Natural killer cell treated with Interleukin-12 subunit alpha and Interleukin-12 subunit beta and Interleukin-15 and Interleukin-18, amount 100 ng/mL, for 72 hours (primary cell): Measurements from ENCODE around the gene KSR2. TPM values are rescaled to one million over a fixed set of nuclear protein-coding genes. Genes with fewer than 3 reads are reported as not detected.
"Not testable (repeated sequence)": the region's sequence is repeated elsewhere in the genome, so short reads cannot be mapped to it uniquely, and the experiment has no call there.

Source experiments
- ATAC-seq, 2 donors: fragments of 150-1000 bp; cut with Tn5 transposase in 1 of 2; sonication (Bioruptor Pico), chemical (Tn5 transposase) in 1 of 2; 2 replicates each; pipeline ENCODE4 v1.10.0; 2021
- DNase-seq: peaks from one replicate; pipeline ENCODE4 v3.0.0; 2022; ENCODE audit warnings: low spot score
- H3K27ac Mint-ChIP-seq, 2 donors: 1 replicate in 1 of 2; 2 replicates in 1 of 2; pipeline ENCODE4 v1.8.0; 2022; ENCODE audit warnings: mixed read lengths in 2 of 2, mild to moderate bottlenecking in 1 of 2, moderate library complexity in 1 of 2
- H3K27me3 Mint-ChIP-seq, 2 donors: 1 replicate in 1 of 2; 2 replicates in 1 of 2; pipeline ENCODE4 v1.8.0; 2022; ENCODE audit warnings: mixed read lengths in 2 of 2
- H3K36me3 Mint-ChIP-seq: one replicate; pipeline ENCODE4 v1.8.0; 2022; ENCODE audit warnings: mixed read lengths
- H3K4me1 Mint-ChIP-seq, 2 donors: 1 replicate in 1 of 2; 2 replicates in 1 of 2; pipeline ENCODE4 v1.8.0; 2022; ENCODE audit warnings: low read depth in 2 of 2, mixed read lengths in 2 of 2, mild to moderate bottlenecking in 1 of 2
- H3K4me3 Mint-ChIP-seq: one replicate; pipeline ENCODE4 v1.8.0; 2022; ENCODE audit warnings: mixed read lengths
- H3K9me3 Mint-ChIP-seq: 2 replicates; pipeline ENCODE4 v1.8.0; 2022; ENCODE audit warnings: mixed read lengths
- total RNA-seq, 2 donors: library from RNA; stranded (reverse); gene quantifications; one replicate each; pipeline ENCODE4 v1.2.3, GENCODE V29; 2022

The KSR2 gene
- total RNA-seq, result not detected

GRCh38 chr12:117968826-117969659 lies at the start of gene KSR2:
TSS of gene KSR2 (minus strand) at chr12:117968990. CDS start at chr12:117968255, 735 bp downstream.
- no peak for DNase-seq
- Mint-ChIP-seq H3K36me3 (peaks cover 5% of the 10 kb centered on the region), H3K27me3 (peaks cover 52 to 79% of the 10 kb centered on the region in 2 donors), H3K27ac (no peak within 1 kb of the TSS), H3K4me3 (peak within 1 kb of the TSS; percentile 67), H3K4me1 (peaks cover 0 to 3% of the 10 kb centered on the region in 2 donors), H3K9me3 (peaks cover 2% of the 10 kb centered on the region)
- ATAC-seq, result peak; percentile 52 to 54

- H3K27me3 Mint-ChIP-seq, result peaks cover 0 to 4% of the 10 kb centered on the region in 2 donors
- H3K4me3 Mint-ChIP-seq, result peak overlapping the region; percentile 97
- no peak for DNase-seq
- H3K36me3 Mint-ChIP-seq, result peaks cover 21% of the 10 kb centered on the region
- H3K4me1 Mint-ChIP-seq, result peaks cover 16 to 23% of the 10 kb centered on the region in 2 donors
- H3K27ac Mint-ChIP-seq, result peak overlapping the region; percentile 83 to 89
- no peak for ATAC-seq
- no peaks in the 10 kb centered on the region for H3K9me3 Mint-ChIP-seq
Measured at GRCh38 chr12:118017926-118018325, 49.1 kb upstream of the KSR2 start.

GRCh38 chr12:118016424-118017264 lies 47.9 kb upstream of the KSR2 start, which contains the start of gene RFC5:
TSS of gene RFC5 (plus strand) at chr12:118016703. CDS start at chr12:118016828, 125 bp downstream.
- no peaks in the 10 kb centered on the region for H3K9me3 Mint-ChIP-seq
- peaks cover 13 to 19% of the 10 kb centered on the region in 2 donors for H3K4me1 Mint-ChIP-seq
- DNase-seq (peak; percentile 98), ATAC-seq (peak; percentile 98 to 99)
- H3K36me3 Mint-ChIP-seq, result peaks cover 13% of the 10 kb centered on the region
- peak within 1 kb of the TSS; percentile 83 to 89 for H3K27ac Mint-ChIP-seq
- peaks cover 0 to 4% of the 10 kb centered on the region in 2 donors for H3K27me3 Mint-ChIP-seq
- peak within 1 kb of the TSS; percentile 97 for H3K4me3 Mint-ChIP-seq

- H3K27me3 Mint-ChIP-seq, result peaks cover 0 to 4% of the 10 kb centered on the region in 2 donors
- H3K27ac Mint-ChIP-seq, result peak overlapping the region; percentile 83 to 89
- H3K4me1 Mint-ChIP-seq, result peaks cover 13 to 19% of the 10 kb centered on the region in 2 donors
- peak overlapping the region; percentile 97 for H3K4me3 Mint-ChIP-seq
- H3K9me3 Mint-ChIP-seq, result no peaks in the 10 kb centered on the region
- peaks cover 13% of the 10 kb centered on the region for H3K36me3 Mint-ChIP-seq
- ATAC-seq, result no peak
- no peak for DNase-seq
Measured at GRCh38 chr12:118015944-118016343, 47.2 kb upstream of the KSR2 start.

- Mint-ChIP-seq H3K27me3 (peaks cover 0 to 4% of the 10 kb centered on the region in 2 donors), H3K36me3 (peaks cover 7% of the 10 kb centered on the region), H3K4me1 (peaks cover 13 to 19% of the 10 kb centered on the region in 2 donors), H3K27ac (no peak overlapping the region), H3K9me3 (no peaks in the 10 kb centered on the region), H3K4me3 (no peak overlapping the region)
- DNase-seq, result no peak
- no peak for ATAC-seq
Measured at GRCh38 chr12:118015306-118015705, 46.5 kb upstream of the KSR2 start.

- Mint-ChIP-seq H3K9me3 (no peaks in the 10 kb centered on the region), H3K36me3 (peaks cover 5% of the 10 kb centered on the region), H3K4me3 (no peak overlapping the region), H3K27ac (no peak overlapping the region), H3K4me1 (peaks cover 13 to 19% of the 10 kb centered on the region in 2 donors), H3K27me3 (peaks cover 0 to 9% of the 10 kb centered on the region in 2 donors)
- DNase-seq (no peak), ATAC-seq (no peak)
Measured at GRCh38 chr12:118013283-118013682, 44.5 kb upstream of the KSR2 start.

- Mint-ChIP-seq H3K4me3 (no peak overlapping the region), H3K4me1 (peaks cover 4 to 6% of the 10 kb centered on the region in 2 donors), H3K9me3 (no peaks in the 10 kb centered on the region), H3K27ac (no peak overlapping the region), H3K27me3 (peaks cover 0 to 9% of the 10 kb centered on the region in 2 donors), H3K36me3 (no peaks in the 10 kb centered on the region)
- no peak for DNase-seq
- no peak for ATAC-seq
Measured at GRCh38 chr12:118011961-118012360, 43.2 kb upstream of the KSR2 start.

- H3K27ac Mint-ChIP-seq, result no peak overlapping the region
- DNase-seq, result no peak
Measured at GRCh38 chr12:118011377-118011776, 42.6 kb upstream of the KSR2 start.

GRCh38 chr12:118010903-118011302 lies 42.1 kb upstream of the KSR2 start:
- H3K4me1 Mint-ChIP-seq, result no peaks in the 10 kb centered on the region
- no peak overlapping the region for H3K4me3 Mint-ChIP-seq
- H3K9me3 Mint-ChIP-seq, result no peaks in the 10 kb centered on the region
- no peak overlapping the region for H3K27ac Mint-ChIP-seq
- peaks cover 0 to 9% of the 10 kb centered on the region in 2 donors for H3K27me3 Mint-ChIP-seq
- DNase-seq (no peak), ATAC-seq (no peak)
- H3K36me3 Mint-ChIP-seq, result no peaks in the 10 kb centered on the region

More at GRCh38 chr12:118011377-118011776, 42.6 kb upstream of the KSR2 start:
- H3K36me3 Mint-ChIP-seq, result no peaks in the 10 kb centered on the region
- H3K27me3 Mint-ChIP-seq, result peaks cover 0 to 9% of the 10 kb centered on the region in 2 donors
- peaks cover 1 to 3% of the 10 kb centered on the region in 2 donors for H3K4me1 Mint-ChIP-seq
- ATAC-seq, result no peak
- no peaks in the 10 kb centered on the region for H3K9me3 Mint-ChIP-seq
- no peak overlapping the region for H3K4me3 Mint-ChIP-seq

GRCh38 chr12:117999806-118000205 lies 31.0 kb upstream of the KSR2 start:
- not testable (repeated sequence) for ATAC-seq

GRCh38 chr12:117998719-117999118 lies 29.9 kb upstream of the KSR2 start:
- H3K4me1 Mint-ChIP-seq, result peaks cover 3 to 5% of the 10 kb centered on the region in 2 donors
- no peak overlapping the region for H3K27ac Mint-ChIP-seq
- ATAC-seq (no peak), DNase-seq (no peak)
- H3K36me3 Mint-ChIP-seq, result no peaks in the 10 kb centered on the region
- peaks cover 5% of the 10 kb centered on the region for H3K9me3 Mint-ChIP-seq
- H3K27me3 Mint-ChIP-seq, result peaks cover 11 to 23% of the 10 kb centered on the region in 2 donors
- no peak overlapping the region for H3K4me3 Mint-ChIP-seq

More at GRCh38 chr12:117999806-118000205, 31.0 kb upstream of the KSR2 start:
- H3K4me3 Mint-ChIP-seq, H3K9me3 Mint-ChIP-seq, H3K27ac Mint-ChIP-seq, DNase-seq, H3K4me1 Mint-ChIP-seq, H3K36me3 Mint-ChIP-seq: not testable (repeated sequence)
- H3K27me3 Mint-ChIP-seq, result peaks cover 5 to 12% of the 10 kb centered on the region in 2 donors

GRCh38 chr12:117994551-117995438 lies 26.0 kb upstream of the KSR2 start:
- peaks cover under 1 to 1% of the 10 kb centered on the region in 2 donors for H3K4me1 Mint-ChIP-seq
- H3K27me3 Mint-ChIP-seq, result peaks cover 16 to 29% of the 10 kb centered on the region in 2 donors
- no peak overlapping the region for H3K4me3 Mint-ChIP-seq
- ATAC-seq, result no peak
- DNase-seq, result no peak
- H3K9me3 Mint-ChIP-seq, result peaks cover 2% of the 10 kb centered on the region
- no peaks in the 10 kb centered on the region for H3K36me3 Mint-ChIP-seq
- H3K27ac Mint-ChIP-seq, result no peak overlapping the region
